ENCODE results near the gene KRTAP5-5.
"Not testable (repeated sequence)": the region's sequence is repeated elsewhere in the genome, so short reads cannot be mapped to it uniquely, and the experiment has no call there.

Gene KRTAP5-5

DNA sequence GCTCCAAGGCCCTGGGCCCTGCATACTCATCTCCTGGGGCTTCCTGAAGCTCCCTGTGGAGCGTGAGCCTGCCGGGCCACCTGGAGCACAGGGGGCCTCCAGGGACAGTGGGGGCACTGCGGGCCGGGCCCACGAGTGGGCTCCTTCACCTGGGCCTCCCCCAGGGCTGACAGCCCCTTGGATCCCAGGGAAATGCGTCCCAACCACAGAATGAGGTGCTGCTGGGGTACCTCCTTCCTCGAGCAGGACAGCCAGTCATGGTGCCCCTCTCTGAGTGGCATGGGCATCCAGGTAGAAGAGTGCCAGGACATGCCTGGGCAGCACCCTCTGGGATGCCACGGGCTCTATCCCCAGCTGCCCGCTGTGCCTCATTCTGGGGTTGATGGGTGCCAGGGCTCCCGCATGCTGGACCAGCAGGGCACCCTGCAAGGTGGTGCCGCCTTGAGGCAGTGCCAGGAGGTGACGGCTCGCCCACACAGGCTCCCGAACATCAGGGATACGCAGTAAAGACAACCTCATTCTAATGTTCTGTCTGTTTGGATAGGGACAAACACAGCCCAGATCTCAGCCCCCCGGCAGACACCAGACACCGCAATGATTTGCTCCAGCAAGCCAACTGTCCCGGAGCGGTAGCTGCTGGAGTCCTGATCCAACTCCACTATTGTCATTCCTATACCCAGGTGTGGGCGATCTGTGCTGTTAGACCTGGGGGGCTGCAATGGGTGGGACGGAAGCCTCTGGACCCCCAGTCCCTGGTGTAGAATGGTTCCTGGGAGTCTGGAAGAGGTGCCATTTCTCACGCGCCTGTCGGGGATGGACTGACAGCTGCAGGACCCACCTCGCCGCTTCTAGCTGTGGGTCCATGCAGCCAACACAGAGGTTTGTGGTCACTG is 25.8 kb downstream of the KRTAP5-5 start:
- no peak for DNase-seq (ENCODE audit: low read depth in 2 of 2)

DNA sequence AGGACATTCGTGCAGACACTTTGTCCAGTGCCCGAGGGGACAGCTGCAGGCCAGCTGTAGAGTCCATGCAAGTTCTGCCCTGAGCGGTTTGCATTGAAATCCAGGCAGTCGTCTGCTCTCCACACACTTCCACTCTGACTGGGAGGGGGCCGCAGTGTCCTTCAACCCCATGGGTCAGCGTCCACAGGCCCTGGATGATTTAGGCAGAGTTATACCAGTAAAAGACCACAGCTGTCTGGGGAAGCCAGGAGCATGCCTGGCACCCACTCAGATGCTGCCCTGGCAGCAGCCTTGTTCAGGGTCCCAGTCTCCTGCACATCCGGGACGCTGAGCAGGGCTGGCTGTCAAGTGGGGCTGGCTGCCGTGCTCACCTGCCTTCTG is 26.5 kb downstream of the KRTAP5-5 start:
- no peak for DNase-seq (ENCODE audit: low read depth in 2 of 2)

DNA sequence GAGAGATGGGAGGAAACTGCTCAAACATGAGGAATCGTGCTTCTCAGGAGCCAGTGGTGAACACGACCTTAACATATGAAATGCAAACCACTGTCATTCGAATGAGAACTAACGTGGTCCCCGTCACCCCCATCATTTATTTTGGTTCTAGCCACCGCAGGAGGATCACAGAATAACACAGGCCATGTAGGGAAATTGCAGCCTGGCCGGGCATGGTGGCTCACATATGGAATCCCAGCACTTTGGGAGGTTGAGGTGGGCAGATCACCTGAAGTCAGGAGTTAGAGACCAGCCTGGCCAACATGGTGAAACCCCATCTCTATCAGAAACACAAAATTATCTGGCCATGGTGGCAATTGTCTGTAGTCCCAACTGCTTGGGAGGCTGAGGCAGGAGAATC is 27.1 kb downstream of the KRTAP5-5 start:
- DNase-seq (ENCODE audit: low read depth in 2 of 2) = no peak

DNA sequence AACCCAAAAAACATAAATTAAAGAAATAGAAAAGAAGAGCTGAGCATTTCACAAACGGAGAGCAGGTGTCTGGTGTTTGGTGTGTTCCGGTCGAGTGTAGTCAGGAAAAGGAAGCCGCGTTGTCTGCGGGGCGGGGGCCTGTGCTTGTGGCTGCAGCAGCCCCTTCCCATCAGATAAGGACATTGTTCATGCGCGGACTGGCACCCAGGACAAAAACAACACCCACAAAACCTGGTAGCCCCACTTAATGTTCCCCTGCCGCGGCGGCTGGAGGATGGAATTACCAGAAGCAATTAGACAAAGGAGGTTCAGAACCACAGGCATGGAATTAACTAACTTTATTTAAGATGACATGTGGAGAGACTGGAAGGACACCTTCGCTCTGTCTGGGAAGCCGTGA is 29.9 kb downstream of the KRTAP5-5 start:
- no peak for DNase-seq (ENCODE audit: low read depth in 2 of 2)

DNA sequence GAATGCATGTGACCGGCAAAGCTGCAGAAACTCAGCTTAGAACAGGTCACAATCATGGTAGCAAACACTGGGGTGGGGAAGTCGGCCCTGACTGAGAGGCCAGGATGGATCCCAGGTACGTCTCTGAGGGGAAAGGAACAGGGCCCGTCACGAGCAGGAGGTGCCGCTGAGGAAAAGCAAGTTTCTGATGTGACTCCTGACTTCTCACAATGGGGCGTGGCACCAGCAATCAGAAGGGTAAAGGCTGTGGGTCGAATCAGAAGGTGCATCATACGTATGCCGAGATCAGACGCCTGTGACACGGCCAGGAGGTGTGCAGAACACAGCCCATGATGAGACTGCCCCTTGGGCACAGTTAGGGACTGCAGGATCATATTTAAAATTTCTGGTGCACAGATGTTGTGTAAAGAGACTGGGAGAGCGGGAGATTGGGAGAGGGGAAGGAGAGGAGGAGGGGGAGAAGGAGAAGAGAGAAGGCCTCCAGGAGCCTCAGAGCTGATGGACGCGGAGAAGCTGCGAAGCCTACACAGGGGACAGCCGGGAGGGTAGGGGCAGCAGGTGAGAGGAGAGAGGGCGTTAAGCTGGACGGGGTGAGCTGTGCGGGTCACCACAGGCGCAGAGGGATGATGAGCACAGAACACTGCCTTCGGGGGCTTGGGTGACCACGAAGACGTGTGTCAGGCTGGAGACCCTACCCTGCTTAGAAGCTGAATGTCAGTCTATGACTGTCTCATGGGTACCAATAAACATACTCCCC is 30.7 kb downstream of the KRTAP5-5 start:
- no peak for DNase-seq (ENCODE audit: low read depth in 2 of 2)

DNA sequence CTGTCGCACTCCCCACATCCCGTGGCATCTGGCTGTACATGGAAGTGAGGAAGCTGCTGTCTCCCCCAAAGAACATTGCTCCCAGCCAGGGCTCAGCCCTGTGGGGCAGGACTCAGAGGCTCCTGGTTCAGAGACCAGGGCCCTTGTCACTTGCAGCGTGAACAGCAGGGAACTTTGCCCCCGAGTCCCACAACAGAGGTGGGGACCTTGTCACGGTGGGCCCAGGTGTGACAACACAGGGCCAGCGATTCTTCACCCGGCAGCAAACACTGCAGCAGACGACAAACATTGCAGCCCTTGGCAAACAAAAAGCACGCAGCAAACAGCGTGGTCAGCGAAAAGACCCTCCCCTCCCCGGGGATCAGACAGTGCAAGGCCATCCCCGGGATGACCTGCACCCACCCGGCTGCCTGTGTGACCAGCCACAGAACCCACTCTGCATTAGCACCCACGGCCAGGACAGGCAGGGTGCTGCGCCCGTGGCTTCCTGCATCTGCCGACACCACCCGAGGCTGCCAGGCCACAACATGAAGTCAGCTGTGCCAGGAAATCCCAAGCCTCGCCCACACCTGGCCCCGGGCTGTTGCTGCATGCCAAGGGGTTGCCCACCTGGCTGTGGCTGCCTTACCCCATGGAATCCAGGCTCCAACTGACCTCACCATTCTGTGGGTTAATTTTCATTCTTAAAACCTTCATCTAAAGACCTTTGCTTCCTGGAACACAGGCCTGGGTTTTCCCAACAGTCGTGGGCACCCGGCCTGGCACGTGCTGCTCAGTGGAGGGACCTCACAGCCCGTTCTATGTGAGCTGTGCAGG is 32.1 kb downstream of the KRTAP5-5 start:
- not testable (repeated sequence) for DNase-seq (ENCODE audit: low read depth in 2 of 2)

DNA sequence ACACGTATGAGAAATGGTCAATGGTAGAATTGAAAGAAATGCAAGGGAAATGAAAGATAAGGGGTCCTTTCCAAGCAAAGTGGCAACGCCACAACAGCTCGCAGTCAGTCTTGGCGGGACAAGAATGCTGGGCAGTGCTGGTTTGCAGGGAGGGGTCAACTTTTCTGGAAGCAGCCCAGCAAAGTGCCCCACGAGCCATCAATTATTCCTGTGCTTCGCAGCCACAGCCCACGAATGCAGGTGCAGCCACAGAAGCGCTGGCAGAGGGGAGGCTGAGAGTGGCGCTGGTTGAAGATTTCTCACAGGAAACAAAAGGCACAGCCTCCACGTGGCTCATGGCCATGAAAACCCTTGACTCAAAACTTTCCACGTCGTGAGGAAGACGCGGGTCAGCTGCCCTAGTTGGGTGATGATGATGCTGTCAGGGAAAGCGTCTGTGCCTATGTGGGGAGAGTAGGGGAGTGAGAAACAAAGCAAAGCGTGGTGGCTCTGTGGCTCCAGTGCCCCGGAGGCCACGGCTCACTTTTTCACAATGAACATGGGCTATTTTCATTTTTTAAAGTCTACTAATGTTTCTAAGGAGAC is 33.2 kb downstream of the KRTAP5-5 start:
- not testable (repeated sequence) for DNase-seq (ENCODE audit: low read depth in 2 of 2)

DNA sequence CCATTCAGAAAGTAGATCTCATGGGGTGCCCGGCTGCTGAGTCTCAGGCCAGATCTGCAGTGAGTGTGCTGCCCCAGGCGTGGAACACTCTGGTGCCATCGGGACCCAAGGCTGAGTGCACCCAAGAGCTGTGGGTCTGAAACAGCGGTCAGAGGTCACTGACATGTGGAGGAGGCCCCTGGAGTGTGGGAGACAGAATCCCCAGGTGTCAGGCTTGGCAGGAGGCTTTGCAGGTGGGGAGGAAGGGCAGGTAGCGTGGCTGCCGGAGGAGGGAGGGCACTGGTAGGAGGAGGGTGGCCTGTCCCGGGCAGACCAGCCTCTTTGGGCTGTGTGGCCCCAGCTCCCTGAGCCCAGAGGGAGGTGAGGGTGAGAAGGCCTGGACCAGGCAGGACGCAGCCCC is 35.7 kb downstream of the KRTAP5-5 start:
- DNase-seq (ENCODE audit: low read depth in 2 of 2) = no peak

DNA sequence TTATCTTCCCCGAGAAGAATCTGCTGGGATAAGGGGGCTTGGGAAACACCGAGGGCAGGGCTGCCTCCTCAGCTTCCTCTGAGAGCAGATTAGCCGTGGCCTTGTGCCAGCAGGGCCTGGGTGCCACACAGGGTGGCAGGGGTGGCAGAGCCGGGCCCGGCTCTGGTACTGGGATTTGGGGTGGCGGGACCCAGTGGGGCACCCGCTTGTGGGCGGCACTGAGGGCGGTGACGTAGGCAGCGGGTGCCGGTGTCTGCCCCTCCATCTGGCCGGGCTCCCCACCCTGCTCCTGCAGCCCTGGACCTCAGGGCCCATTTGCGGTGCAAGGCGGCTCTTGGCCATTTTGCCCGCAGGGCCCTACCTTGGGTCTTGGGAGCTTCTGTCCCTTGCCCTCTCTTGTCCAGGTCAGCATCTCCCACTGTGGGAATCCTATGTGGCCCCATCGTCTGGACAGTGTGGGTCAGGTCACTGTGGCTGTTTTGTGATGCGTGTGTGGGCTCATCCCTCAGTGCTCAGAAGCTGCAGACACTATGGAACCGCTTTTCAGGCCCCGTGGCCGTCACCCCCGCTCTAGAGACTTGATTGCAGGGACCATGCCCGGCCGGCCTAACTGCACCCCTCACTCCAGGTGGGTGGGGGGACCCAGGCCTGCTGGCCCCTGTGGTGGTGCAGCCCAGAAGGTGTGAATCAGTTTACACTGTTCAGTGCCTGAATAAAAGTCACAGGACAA is 37.7 kb downstream of the KRTAP5-5 start:
- DNase-seq (ENCODE audit: low read depth in 2 of 2) = no peak

DNA sequence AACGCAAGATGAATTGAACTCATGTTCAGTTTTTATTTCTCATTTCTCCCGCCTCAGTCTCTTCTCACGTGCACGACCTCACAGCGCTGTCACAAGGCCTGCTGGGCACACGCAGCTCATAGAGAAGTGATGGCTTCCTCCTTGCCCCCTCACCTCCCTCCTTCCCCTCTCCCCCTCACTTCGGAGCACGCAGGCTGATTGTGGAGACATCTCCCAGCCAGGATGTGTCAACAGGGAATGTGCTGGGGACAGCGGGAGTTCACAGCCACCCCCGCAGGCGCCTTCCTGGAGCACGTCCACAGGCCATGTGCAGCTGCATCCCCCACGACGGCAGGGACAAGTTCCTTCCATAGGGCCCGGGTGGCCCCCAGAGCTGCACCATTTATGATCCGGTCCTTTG is 38.3 kb downstream of the KRTAP5-5 start:
- DNase-seq (ENCODE audit: low read depth in 2 of 2) = no peak

DNA sequence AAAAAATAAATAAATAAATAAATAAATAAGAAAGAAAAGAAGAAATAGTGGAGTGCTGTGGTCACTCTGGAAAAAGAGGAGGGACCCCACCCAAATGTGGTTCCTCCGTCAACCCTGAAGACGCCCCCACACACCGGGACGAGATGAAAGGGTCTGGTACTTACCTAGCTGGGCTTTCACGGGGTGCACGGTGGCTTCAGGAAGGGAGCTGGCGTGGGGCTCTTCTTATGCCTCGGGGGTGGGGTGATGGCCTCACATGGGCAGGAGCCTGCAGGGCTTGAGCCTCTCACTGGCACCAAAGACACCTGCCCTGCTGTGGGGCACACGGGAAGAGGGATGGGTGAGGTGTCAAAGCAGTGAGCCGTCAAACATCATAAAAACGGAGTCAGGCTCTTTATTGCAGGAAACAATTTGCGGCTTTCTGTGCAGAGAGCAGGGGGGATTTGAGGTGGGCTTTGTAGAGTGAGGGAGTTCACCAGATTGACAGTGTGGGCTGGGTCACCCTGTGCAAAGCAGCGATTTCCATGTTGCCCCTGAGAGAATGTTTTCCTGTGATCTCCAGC is 39.4 kb downstream of the KRTAP5-5 start:
- DNase-seq (ENCODE audit: low read depth in 2 of 2) = no peak

DNA sequence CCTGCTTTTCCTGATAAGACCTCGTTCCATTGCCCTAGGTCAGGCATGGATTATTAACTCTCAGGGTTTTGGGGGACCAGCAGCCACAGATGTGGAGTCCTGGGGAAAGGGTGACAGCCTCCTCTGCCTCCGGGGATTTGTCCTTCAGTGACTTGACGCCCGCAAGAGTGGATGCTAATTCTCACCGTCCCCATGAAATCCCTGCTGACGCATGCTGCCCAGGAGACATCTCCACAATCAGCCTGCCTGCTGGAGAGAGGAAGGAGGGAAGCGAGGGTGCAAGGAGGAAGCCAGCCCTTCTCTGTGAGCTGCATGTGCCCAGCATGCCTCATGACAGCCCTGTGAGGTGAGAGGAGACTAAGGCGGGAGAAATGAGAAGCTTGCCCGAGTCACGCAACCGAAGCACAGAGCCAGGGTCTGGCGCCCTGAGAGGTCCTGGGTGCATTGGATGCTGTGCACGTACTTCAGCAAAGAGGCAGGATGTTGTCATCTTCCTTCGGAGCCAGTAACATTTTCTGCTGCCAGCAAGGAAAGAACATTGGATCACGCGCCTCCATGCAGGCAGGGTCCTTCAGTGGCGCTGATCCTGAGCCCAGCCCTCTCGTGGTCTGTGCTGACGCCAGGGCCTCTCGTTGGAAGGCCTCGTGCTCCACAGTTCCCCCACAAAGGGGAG is 40.1 kb downstream of the KRTAP5-5 start:
- DNase-seq (ENCODE audit: low read depth in 2 of 2) = no peak

DNA sequence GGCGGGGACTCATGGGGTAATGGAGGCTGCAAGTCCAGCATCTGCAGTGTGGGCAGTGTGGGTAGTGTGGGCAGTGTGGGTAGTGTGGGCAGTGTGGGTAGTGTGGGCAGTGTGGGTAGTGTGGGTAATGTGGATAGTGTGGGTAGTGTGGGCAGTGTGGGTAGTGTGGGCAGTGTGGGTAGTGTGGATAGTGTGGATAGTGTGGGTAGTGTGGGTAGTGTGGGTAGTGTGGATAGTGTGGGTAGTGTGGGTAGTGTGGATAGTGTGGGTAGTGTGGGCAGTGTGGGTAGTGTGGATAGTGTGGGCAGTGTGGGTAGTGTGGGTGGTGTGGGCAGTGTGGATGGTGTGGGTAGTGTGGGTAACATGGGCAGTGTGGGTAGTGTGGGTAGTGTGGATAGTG is 40.9 kb downstream of the KRTAP5-5 start:
- DNase-seq (ENCODE audit: low read depth in 2 of 2) = not testable (repeated sequence)

DNA sequence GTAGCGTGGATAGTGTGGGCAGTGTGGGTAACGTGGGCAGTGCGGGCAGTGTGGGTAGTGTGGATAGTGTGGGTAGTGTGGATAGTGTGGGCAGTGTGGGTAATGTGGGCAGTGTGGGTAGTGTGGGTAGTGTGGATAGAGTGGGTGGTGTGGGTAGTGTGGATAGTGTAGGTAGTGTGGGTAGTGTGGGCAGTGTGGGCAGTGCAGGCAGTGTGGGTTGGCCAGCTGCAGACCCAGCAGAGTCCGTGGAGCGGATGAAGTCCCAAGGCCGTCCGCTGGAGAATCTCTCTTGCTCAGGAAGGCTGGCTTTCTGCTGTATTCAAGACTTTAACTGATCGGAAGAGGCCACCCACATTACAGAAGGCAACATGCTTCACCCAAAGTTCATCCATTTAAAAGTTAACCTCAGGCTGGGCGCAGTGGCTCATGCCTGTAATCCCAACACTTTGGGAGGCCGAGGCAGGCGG is 41.4 kb downstream of the KRTAP5-5 start:
- DNase-seq (ENCODE audit: low read depth in 2 of 2) = no peak

DNA sequence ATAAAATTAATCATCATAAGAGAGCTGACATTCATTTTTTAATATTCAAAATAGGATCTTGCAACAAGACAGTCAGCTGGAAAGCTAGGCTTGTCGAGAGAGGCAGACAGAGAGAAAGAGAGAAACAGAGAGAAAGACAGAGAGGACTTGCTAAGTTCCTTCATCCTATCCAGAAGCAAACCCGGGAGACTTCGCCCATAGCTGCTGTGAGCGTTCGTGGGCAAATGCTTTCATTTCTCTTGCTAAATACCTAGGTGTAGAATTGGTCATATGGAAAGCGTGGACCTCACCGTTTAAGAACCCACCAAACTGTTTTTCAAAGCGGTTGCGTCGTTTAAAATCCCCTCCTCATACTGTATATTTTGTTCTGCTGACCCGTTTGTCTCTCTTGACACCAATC is 42.1 kb downstream of the KRTAP5-5 start:
- no peak for DNase-seq (ENCODE audit: low read depth in 2 of 2)

DNA sequence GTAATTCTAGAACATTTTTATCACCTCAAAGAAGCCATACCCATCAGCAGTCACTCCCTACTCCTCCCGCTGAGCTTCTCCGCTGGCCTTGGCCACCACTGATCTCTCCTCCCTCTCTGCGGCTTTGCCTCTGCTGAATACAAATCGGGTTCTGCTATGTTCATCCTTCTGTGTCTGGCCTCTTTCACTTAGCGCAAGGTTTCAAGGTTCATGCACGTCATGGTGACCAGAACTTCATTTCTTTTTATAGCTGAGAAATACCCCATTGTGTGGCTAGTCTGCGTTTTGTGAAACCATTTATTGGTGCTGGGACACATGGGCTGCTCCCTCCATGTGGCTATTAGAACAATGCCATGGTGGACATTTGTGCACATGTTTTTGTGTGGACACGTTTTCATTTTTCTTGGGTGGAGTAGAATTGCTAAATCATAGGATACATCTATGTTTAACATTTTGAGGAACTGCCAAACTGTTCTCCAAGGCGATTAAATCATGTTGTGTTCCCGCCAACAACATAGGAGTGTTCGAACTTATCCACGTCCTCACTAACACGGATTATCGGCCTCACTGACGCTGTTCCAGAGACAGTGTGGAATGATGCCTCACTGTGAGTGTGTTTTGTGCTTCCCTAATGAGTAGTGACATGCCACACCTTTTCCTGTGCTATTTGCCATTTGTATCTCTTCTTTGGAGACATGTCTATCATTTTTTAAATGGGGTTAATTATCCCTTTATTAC is 43.2 kb downstream of the KRTAP5-5 start:
- no peak for DNase-seq (ENCODE audit: low read depth in 2 of 2)

DNA sequence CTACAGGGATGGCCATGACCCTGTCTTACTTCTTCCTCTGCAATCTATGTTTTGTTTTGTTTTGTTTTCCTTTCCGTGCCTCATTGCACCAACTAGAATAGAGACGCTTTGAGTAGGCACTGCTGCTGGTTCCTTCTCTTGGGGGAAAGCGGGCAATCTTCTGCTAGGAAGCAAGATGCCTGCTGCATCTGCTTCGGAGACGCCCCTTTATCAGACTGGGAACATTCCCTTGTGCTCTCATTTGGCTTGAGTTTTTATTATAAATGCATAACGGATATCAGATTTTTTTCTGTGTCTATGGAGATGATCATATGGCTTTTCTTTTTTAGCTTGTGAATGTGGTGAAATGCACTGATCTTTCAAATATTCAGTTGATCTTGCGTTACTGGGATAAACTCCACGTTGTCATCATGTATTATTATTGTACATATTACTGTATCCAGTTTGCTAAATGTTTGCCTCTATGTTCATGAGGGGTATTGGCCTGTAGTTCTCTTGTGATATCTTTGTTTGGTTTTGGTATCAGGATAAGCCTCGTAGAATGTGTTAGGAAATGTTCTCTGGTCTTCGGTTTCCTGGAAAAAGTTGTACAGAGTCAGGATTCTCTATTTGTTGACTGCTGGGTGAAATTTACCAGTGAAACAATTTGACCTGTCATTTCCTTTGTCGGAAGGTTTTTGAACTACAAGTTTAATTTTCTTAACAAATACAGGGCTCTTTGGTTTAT is 44.0 kb downstream of the KRTAP5-5 start:
- DNase-seq (ENCODE audit: low read depth in 2 of 2) = no peak

DNA sequence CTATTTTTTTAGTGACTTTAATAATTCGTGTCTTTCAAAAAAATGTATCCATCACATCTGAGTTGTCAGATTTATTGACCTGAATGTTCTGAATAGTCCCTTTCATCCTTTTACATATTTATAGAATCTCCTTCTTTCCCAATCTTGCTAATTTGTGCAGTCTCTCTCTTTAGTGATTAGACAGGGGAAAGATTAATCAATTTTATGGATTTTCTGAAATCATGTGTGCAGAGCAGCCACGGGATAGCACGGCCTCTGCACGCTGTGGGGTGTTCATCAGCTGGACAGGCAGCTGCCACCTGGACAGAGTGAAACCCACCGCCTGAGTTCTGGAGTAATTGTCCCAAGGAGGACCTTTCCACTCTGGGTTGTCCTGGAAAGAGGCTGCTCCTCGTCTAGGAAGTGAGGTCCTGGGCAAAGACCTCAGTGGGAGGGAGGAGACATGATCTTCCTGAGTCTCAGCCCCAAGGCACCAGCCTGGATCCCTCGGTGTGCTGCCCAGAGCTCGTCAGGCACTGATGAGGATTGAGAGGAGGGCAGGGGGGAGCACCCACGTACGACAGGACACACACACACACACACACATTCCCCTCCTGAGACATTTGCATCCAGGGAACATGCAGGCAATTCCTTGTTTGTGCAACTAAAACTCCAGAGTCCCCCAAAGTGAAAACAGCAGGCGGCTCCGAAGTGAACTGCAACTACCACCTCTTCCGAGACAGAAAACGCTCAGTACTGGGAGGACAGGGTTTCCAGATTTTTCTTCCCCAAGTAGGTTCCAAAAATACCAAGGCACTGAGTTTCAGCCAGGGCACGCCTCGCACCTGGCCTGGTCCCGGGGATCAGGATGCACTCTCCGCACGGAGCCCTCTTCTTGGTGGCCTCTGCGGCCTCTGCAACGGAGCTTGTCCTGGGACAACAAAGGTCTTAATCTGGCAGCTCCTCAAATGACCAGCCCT is 44.9 kb downstream of the KRTAP5-5 start:
- DNase-seq (ENCODE audit: low read depth in 2 of 2) = no peak
